Right cardiac atrium (tissue), 5 donors: Measurements from ENCODE around the gene SOX18. TPM values are rescaled to one million over a fixed set of nuclear protein-coding genes. Genes with fewer than 3 reads are reported as not detected.

ENCODE experiments used
- ATAC-seq, 2 donors: fragments of 200-7000 bp; cut with Tn5 transposase; one replicate each; pipeline versions ENCODE4 v1.8.0 to v1.9.1; 2020; ENCODE audit warnings: moderate library complexity in 2 of 2, mild to moderate bottlenecking in 1 of 2
- DNase-seq, 3 donors: peaks; one replicate each; pipeline ENCODE4 v3.0.0-alpha.2; 2020
- H3K27ac ChIP-seq: one replicate; pipeline ENCODE4 v1.5.1; 2013; ENCODE audit warnings: mild to moderate bottlenecking, low read length, control low read depth, moderate library complexity
- H3K27me3 ChIP-seq: one replicate; pipeline ENCODE4 v1.6.1; 2013; ENCODE audit not compliant: control insufficient read depth, insufficient read depth
- H3K4me1 ChIP-seq: one replicate; pipeline ENCODE4 v1.6.1; 2013; ENCODE audit warnings: low read length; ENCODE audit not compliant: control insufficient read depth, insufficient read depth
- H3K4me3 ChIP-seq: one replicate; pipeline ENCODE4 v1.5.1; 2013; ENCODE audit warnings: low read length, control low read depth
- H3K9me3 ChIP-seq: one replicate; pipeline ENCODE4 v1.6.1; 2013; ENCODE audit warnings: low read length; ENCODE audit not compliant: control insufficient read depth
- WGBS: extraction: QIAGEN DNeasy Blood & Tissue Kit; methylation state at CpG from one replicate; pipeline ENCODE4 v1.1.7; 2013; 5-methylcytosine and 5-hydroxymethylcytosine counted together
- intact Hi-C, 4 donors: fragments of 100-400 bp; cut with DNase I; formaldehyde crosslinking; loops; one replicate each; pipeline versions ENCODE4 v1.11.0 to v1.14.0; 2022 to 2023
- polyA plus RNA-seq: library from polyadenylated mRNA; stranded (reverse); fragments of 200-250 nt; gene quantifications from one replicate; pipeline ENCODE4 v1.2.3, GENCODE V29; 2013
- total RNA-seq, 4 donors: library from RNA; stranded (reverse); fragmentation: NEBNext Ultra II Directional; extraction: Animal tissue kit (Norgen Biotek cat#: 25700); gene quantifications; one replicate each; pipeline ENCODE4 v1.2.1, GENCODE V29; 2021
- donor health status: healthy with polysubstance abuse.
- donor health status: DM: no; HTN: yes; CAD: no.
- donor health status: DM: no; HTN: no; CAD: no.
- donor health status: DM: no; HTN: yes; CAD: no; lungs with severe emphysema.
- donor health status: DM: yes; HTN: yes; CAD: no.

Gene SOX18
- total and polyA plus RNA-seq, 5 donors = 26.8 to 42.1 (median 40.6) TPM

DNA sequence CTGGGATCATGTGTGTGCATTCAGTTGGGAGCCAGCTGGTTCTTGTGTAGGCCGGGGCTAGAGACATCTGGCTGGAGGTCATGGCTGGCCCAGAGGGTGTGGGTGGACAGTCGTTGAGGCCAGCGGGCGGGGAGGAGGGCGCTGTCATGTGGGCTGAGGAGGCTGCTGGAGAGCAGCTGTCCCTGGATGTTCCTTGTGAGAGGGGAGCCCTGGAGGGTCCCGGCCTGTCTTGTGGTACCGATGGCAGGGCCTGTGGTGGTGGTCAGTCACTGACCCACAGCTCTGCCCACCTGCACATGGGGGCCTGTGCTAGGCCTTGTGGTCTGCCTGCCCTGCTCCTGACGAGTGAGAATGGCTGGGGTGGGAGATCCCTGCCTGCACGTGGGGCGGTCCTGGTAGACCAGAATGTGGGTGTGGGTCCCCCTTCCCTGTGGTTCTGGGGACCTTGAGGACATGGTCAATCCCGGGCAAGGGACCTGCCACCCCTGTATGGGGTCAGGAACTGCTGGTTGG, 15.4 kb downstream of the SOX18 start:
- intact Hi-C loops = no loop called here
- peak in 1 of 2 donors; percentile 8 for ATAC-seq

DNA sequence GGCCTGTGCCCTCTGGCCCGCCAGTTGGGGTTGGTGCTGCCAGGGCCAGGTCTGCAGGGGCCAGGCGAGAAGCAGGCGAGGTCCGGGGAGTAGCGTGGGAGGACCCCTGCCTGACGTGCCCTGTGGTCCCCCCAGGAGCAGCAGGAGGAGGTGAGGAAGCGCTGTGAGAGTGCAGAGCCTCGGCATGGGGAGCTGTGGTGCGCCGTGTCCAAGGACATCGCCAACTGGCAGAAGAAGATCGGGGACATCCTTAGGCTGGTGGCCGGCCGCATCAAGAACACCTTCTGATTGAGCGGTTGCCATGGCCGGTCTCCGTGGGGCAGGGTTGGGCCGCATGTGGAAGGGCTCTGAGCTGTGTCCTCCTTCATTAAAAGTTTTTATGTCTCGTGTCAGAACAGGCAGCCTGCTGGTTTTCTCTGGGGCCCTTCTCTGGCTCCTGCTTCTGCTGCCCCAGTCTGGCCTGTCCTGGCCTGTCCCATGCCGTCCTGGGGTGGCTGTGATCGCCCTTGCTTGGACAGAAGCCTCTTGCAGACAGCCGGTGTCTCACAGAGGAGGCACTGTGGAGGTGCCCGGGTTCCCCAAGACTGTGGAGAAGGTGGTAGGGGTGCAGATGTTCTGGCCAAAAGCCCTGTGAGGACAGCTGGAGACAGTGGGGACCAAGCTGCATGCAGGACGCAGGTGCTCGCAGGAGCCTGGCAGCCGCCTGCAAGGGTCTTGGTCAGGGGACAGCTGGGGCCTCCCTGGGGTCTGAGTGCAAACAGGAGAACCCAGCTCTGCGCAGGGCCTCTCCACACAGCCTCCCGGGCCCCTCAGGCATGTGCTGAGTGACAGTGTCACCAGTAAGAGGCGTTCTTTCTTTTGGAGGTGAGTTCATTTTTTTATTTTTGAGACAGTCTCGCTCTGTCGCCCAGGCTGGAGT, 16.5 kb downstream of the SOX18 start:
- H3K4me1 ChIP-seq = no peaks in the 10 kb centered on the region
- no peaks in the 10 kb centered on the region for H3K27me3 ChIP-seq
- WGBS = 89% methylated on average over 31 of the region's 31 CpGs
- ATAC-seq (no peak), DNase-seq (peak in 2 of 3 donors; percentile 25 to 51)
- no peaks in the 10 kb centered on the region for H3K9me3 ChIP-seq
- H3K27ac ChIP-seq = no peak overlapping the region
- intact Hi-C loops = no loop called here
- H3K4me3 ChIP-seq = no peak overlapping the region

More for the DNA sequence above, 15.4 kb downstream of the SOX18 start:
- Histone ChIP-seq H3K27ac (no peak overlapping the region), H3K4me3 (no peak overlapping the region), H3K9me3 (no peaks in the 10 kb centered on the region), H3K27me3 (no peaks in the 10 kb centered on the region), H3K4me1 (no peaks in the 10 kb centered on the region)
- 57% methylated on average over 11 of the region's 11 CpGs for WGBS
- peak; percentile 39 to 78 (median 69) for DNase-seq

DNA sequence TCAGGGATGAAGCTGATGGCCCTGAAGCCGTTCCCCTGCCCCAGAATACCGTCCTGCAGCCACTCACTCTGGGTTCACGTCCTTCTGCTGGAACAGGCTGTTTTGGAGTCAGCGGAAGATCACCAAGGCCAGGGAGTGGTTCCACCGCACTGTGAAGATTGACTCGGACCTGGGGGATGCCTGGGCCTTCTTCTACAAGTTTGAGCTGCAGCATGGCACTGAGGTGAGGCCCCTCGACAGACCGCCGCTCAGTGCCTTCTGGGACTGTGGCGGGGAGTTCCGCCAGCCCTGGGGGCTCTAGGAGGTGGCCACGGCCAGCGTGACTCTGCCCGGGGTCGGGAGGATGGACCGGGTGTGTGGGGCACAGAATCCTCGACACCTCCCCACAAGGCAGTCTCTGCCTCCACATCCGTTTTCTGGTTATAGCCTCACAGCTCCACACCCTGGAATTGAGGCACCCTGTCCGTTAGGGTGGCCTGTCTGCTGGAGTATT, 17.6 kb downstream of the SOX18 start:
- no peaks in the 10 kb centered on the region for H3K9me3 ChIP-seq
- no peaks in the 10 kb centered on the region for H3K4me1 ChIP-seq
- ATAC-seq (no peak), DNase-seq (peak in 2 of 3 donors; percentile 16 to 21)
- 92% methylated on average over 19 of the region's 19 CpGs for WGBS
- no peak overlapping the region for H3K4me3 ChIP-seq
- no peaks in the 10 kb centered on the region for H3K27me3 ChIP-seq
- H3K27ac ChIP-seq = no peak overlapping the region
- intact Hi-C loops = no loop called here

DNA sequence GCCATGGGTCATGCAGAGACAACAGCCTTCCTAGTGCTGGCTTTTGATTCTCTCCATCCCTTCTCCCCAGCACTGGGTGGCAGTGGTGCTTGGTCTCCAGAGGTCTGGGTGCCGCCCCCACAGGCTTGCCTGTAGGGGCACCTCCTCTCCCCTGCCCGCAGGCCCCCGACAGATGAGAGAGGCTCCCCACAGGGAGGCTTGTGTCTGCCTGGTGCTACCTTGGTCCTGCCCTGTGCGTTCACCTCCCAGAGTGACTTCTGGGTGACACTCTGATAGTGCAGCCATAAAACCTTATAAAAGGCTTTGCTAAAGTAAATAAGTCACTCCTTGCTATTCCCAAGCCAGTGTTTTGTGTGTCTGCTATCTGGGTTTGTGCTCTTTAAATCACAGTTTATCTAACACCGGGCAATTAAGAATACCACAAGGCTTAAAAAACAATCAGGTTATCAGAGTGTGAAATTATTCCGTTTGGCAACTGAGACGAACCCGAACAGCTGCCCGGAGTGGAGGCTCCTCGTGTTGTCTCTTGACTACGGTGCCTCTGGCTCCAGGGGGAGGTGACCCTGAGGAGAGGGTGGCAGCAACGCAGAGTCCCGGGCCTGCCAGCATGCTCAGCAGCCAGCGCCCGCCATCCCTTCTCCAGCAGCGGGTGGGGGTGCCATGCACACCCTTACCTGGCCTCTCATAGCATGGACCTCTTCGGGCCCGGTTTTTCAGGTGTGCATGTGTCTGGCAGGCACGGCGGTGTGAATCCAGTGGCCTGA, 18.9 kb downstream of the SOX18 start:
- DNase-seq = peak in 2 of 3 donors; percentile 37 to 52

DNA sequence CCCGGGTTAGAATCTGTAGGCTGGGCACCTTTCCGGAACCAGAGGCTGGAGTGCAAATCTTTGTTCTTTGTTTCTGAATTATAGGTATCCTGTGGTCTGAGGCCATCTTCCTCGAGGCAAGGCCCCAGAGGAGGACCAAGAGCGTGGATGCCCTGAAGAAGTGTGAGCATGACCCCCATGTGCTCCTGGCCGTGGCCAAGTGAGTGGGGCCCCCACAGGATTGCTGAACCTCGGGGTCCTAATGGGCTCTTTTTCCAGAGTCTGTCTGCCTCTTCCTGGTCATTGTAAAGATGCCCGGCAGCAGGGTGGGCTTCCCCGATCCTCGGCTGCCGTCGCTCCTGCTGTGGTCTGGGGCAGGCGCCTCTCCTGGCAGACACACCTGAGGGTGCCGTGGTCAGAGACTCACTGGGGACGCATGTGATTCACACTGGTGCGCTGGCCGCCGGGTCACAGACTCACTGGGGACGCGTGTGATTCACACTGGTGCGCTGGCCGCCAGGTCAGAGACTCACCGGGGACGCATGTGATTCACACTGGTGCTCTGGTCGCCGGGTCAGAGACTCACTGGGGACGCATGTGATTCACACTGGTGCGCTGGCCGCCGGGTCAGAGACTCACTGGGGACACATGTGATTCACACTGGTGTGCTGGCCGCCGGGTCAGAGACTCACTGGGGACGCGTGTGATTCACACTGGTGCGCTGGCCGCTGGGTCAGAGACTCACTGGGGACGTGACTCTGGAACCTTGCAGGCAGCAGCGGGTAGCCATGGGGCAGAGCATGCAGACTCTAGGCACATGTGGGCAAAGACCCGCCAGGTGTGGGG, 19.9 kb downstream of the SOX18 start:
- intact Hi-C loops = no loop called here
- Histone ChIP-seq H3K27me3 (no peaks in the 10 kb centered on the region), H3K27ac (no peak overlapping the region), H3K4me3 (no peak overlapping the region), H3K9me3 (no peaks in the 10 kb centered on the region), H3K4me1 (no peaks in the 10 kb centered on the region)
- WGBS = 94% methylated on average over 38 of the region's 38 CpGs
- ATAC-seq = no peak
- peak in 2 of 3 donors; percentile 37 to 53 for DNase-seq

More for the DNA sequence above, 18.9 kb downstream of the SOX18 start:
- no peaks in the 10 kb centered on the region for H3K27me3 ChIP-seq
- H3K27ac ChIP-seq = no peak overlapping the region
- no peak overlapping the region for H3K4me3 ChIP-seq
- no peak for ATAC-seq
- WGBS = 84% methylated on average over 20 of the region's 20 CpGs
- H3K4me1 ChIP-seq = no peaks in the 10 kb centered on the region
- intact Hi-C loops = no loop called here
- no peaks in the 10 kb centered on the region for H3K9me3 ChIP-seq

DNA sequence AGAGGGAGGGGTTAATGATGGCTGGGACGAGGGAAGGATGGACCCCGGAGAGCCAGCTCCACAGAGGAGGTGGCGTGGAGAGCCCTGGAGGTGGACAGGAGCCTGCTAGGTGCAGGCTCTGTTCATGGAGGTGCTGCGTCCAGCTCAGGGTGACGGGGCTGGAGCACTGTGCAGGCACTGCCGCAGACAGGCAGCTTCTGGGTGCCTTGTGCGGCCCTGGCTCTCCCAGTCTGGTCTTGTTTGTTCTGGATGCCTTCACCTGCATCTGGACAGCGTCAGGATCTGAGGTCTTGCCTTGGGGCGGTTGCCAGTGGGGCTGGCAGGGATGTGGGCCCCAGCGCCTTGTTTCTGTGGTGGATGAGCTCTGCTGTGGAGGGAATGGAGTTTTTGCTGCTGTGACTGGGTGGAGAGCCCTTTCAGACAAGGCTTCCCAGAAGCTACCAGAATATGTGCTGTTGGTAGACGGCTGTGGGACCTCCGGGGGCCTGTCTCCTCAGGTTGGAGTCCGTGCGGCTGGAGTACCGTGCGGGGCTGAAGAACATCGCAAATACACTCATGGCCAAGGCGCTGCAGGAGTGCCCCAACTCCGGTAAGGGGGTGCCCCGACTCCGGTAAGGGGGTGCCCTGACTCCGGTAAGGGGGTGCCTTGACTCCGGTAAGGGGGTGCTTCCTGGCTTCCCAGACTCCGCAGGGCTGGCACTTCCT, 21.3 kb downstream of the SOX18 start:
- WGBS = 89% methylated on average over 24 of the region's 24 CpGs
- Histone ChIP-seq H3K9me3 (no peaks in the 10 kb centered on the region), H3K4me3 (no peak overlapping the region), H3K4me1 (no peaks in the 10 kb centered on the region), H3K27ac (no peak overlapping the region), H3K27me3 (no peaks in the 10 kb centered on the region)
- intact Hi-C loops = no loop called here
- peak in 2 of 3 donors; percentile 21 to 44 for DNase-seq
- ATAC-seq = no peak

DNA sequence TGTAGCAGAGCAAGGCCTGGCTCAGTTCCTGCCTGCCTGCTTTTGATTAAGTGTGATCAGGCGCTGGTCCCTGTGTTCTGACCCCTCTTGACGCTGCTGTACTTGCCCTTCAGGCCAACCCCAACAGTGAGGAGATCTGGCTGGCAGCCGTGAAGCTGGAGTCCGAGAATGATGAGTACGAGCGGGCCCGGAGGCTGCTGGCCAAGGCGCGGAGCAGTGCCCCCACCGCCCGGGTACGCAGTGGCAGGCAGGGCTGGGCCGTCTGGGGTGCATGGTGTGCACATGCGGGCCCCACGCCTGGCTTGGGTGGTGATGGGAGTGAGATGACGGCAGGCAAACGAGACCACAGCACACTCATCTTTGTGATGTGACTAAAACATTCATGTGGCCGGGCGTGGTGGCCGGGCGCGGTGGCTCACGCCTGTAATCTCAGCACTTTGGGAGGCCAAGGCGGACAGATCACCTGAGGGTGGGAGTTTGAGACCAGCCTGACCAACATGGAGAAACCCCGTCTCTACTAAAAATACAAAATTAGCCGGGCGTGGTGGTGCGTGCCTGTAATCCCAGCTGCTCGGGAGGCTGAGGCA, 23.5 kb downstream of the SOX18 start:
- intact Hi-C loops = no loop called here
- H3K27me3 ChIP-seq = no peaks in the 10 kb centered on the region
- ATAC-seq = peak in 1 of 2 donors; percentile 6
- no peak overlapping the region for H3K4me3 ChIP-seq
- 96% methylated on average over 29 of the region's 29 CpGs for WGBS
- no peaks in the 10 kb centered on the region for H3K4me1 ChIP-seq
- H3K9me3 ChIP-seq = no peaks in the 10 kb centered on the region
- H3K27ac ChIP-seq = no peak overlapping the region
- peak in 1 of 3 donors; percentile 41 for DNase-seq

DNA sequence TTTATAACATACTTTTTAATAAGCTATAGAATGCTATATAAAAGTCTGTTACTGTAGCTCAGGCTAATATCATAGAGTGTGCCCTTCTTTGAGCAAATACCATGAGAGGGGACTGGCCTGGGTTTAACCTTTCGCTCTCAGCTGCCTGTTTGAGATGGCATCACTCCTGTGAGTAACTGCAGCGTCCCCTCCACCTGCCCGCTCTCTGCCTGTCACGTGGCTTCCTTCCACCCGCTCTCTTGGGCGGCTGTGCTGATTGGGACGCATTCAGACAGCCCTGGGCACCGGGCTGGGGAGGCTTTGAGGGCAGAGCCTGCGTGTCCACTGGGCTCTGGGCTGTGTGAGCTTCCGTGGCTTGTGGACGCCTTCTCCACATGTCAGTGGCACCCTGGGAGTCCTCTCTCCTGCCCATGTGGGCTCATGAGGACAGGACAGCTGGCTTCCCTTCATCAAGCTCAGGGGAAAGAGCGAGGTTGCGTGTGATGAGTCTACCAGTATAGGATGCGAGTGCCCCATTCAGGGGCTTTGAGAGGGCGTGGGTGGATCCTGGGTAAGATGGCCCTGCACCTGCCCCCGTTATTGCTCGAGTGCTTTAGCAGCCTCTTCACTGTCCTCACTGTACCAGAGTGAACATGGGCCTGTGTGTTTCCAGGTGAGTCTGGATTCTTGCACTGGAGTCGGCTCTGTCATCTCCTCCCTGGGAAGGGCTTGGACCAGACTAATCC, 24.2 kb downstream of the SOX18 start:
- intact Hi-C loops = no loop called here
- H3K4me1 ChIP-seq = no peaks in the 10 kb centered on the region
- ATAC-seq (no peak), DNase-seq (no peak)
- WGBS = 96% methylated on average over 18 of the region's 18 CpGs
- H3K27me3 ChIP-seq = no peaks in the 10 kb centered on the region
- H3K9me3 ChIP-seq = no peaks in the 10 kb centered on the region
- no peak overlapping the region for H3K4me3 ChIP-seq
- no peak overlapping the region for H3K27ac ChIP-seq
